CD4-positive, alpha-beta T cell (primary cell): ENCODE data around the gene MS4A2. TPM values are rescaled to one million over a fixed set of nuclear protein-coding genes. Genes with fewer than 3 reads are reported as not detected.

Experiments
- ATAC-seq: fragments of 200-7000 bp; cut with Tn5 transposase; one replicate; pipeline ENCODE4 v1.10.0; 2022; ENCODE audit warnings: mild to moderate bottlenecking; ENCODE audit not compliant: poor library complexity
- CTCF ChIA-PET: fragments of 350-600 bp; sonication (Branson Sonifier 250); formaldehyde crosslinking; loops from one replicate; lab custom pipeline; 2021; ENCODE audit warnings: antibody characterized with exemption, inconsistent platforms; lab: Charles Lee
- POLR2A ChIA-PET: fragments of 350-600 bp; sonication (Branson Sonifier 250); formaldehyde crosslinking; loops from one replicate; lab custom pipeline; 2021; ENCODE audit warnings: antibody characterized with exemption, inconsistent platforms; lab: Charles Lee
- DNase-seq, 14 experiments: peaks; one replicate each; pipeline ENCODE4 v3.0.0-alpha.2; 2013 to 2020; ENCODE audit warnings: mixed read lengths in 2 of 14
- H3K27ac ChIP-seq, 2 donors: one replicate each; pipeline versions ENCODE4 v1.5.1 to v1.7.0; 2013; ENCODE audit warnings: low read length in 2 of 2, low read depth in 1 of 2, mild to moderate bottlenecking in 1 of 2
- H3K27me3 ChIP-seq, 2 experiments: 1 replicate in 1 of 2; 2 replicates in 1 of 2; pipeline versions ENCODE4 v1.6.1 to v1.7.0; 2013; ENCODE audit warnings: low read length in 2 of 2, control low read depth in 1 of 2, mild to moderate bottlenecking in 1 of 2, moderate library complexity in 1 of 2; ENCODE audit not compliant: insufficient read depth in 2 of 2, control insufficient read depth in 1 of 2
- H3K36me3 ChIP-seq: one replicate; pipeline ENCODE4 v1.6.1; 2013; ENCODE audit warnings: low read length, control low read depth; ENCODE audit not compliant: insufficient read depth
- H3K4me1 ChIP-seq: one replicate; pipeline ENCODE4 v1.6.1; 2013; ENCODE audit warnings: low read length, control low read depth; ENCODE audit not compliant: insufficient read depth
- H3K4me3 ChIP-seq: one replicate; pipeline ENCODE4 v1.5.1; 2013; ENCODE audit warnings: mild to moderate bottlenecking, low read length, moderate library complexity
- H3K9me3 ChIP-seq, 2 experiments: 1 replicate in 1 of 2; 2 replicates in 1 of 2; pipeline versions ENCODE4 v1.6.1 to v1.7.0; 2013; ENCODE audit warnings: low read length in 2 of 2, mild to moderate bottlenecking in 2 of 2, control low read depth in 1 of 2, moderate library complexity in 1 of 2; ENCODE audit not compliant: control insufficient read depth in 1 of 2, insufficient read depth in 1 of 2
- H3K27ac Mint-ChIP-seq: one replicate; pipeline ENCODE4 v1.8.0; 2020; ENCODE audit warnings: mixed read lengths
- H3K27me3 Mint-ChIP-seq: one replicate; pipeline ENCODE4 v1.8.0; 2021; ENCODE audit warnings: mixed read lengths
- H3K36me3 Mint-ChIP-seq: one replicate; pipeline ENCODE4 v1.8.0; 2021; ENCODE audit warnings: low read depth, mixed read lengths
- H3K4me1 Mint-ChIP-seq: one replicate; pipeline ENCODE4 v1.8.0; 2021; ENCODE audit warnings: low read depth, mixed read lengths
- H3K4me3 Mint-ChIP-seq: one replicate; pipeline ENCODE4 v1.8.0; 2020; ENCODE audit warnings: mild to moderate bottlenecking, mixed read lengths
- H3K9me3 Mint-ChIP-seq: one replicate; pipeline ENCODE4 v1.8.0; 2020; ENCODE audit warnings: mixed read lengths
- intact Hi-C, 2 experiments: fragments of 100-400 bp; cut with DNase I in 1 of 2; cut with micrococcal nuclease in 1 of 2; formaldehyde crosslinking; loops; one replicate each; pipeline versions ENCODE4 v1.15.1 to v1.9.0; 2023 to 2025; cut with DNase I, micrococcal nuclease
- total RNA-seq, 174 experiments: library from RNA in 2 of 174; stranded (reverse) in 2 of 174; gene quantifications; one replicate each; pipeline ENCODE4 v1.2.3 and lab custom pipeline; 2021 to 2026
- TF ChIP-seq, protein P1 (sequence below): fragments of 200-600 bp; IDR thresholded peaks from one replicate; pipeline ENCODE4 v1.8.0; 2022; ENCODE audit warnings: antibody characterized with exemption, mild to moderate bottlenecking

MS4A2 gene
- total RNA-seq, 2 experiments from 2014 or later, result not detected

DNA sequence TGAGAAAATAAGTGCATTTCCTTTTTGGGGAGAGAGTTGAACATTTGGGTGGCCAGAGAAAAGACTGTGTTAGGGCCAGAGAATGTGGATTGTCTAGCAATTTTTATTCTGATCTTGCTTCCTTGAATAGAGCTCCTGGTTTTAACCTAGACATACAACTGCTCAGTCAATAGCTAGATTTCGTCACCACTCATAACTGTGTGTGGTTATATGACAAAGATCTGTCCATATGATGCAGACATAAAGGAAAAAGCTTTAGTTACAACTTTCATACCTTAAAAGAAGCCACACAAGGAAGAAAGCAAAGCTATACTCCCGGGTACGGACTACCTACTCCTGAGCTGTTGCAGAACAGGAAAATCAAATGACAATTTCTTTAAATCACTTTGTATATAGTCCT lies 57.2 kb downstream of the MS4A2 start:
- H3K9me3 ChIP-seq, result no peaks in the 10 kb centered on the region
- H3K4me3 ChIP-seq, result no peak overlapping the region
- ChIA-PET CTCF (no interaction called here), POLR2A (interaction anchor here (1.0 kb wide), 1 partner anchor 10 kb away, joined by 3 read pairs; no protein-coding TSS in a partner anchor)
- H3K27me3 Mint-ChIP-seq, result no peaks in the 10 kb centered on the region
- H3K36me3 Mint-ChIP-seq, result no peaks in the 10 kb centered on the region
- H3K27me3 ChIP-seq, result no peaks in the 10 kb centered on the region
- no peaks in the 10 kb centered on the region for H3K9me3 Mint-ChIP-seq
- TF ChIP-seq, protein P1, sequence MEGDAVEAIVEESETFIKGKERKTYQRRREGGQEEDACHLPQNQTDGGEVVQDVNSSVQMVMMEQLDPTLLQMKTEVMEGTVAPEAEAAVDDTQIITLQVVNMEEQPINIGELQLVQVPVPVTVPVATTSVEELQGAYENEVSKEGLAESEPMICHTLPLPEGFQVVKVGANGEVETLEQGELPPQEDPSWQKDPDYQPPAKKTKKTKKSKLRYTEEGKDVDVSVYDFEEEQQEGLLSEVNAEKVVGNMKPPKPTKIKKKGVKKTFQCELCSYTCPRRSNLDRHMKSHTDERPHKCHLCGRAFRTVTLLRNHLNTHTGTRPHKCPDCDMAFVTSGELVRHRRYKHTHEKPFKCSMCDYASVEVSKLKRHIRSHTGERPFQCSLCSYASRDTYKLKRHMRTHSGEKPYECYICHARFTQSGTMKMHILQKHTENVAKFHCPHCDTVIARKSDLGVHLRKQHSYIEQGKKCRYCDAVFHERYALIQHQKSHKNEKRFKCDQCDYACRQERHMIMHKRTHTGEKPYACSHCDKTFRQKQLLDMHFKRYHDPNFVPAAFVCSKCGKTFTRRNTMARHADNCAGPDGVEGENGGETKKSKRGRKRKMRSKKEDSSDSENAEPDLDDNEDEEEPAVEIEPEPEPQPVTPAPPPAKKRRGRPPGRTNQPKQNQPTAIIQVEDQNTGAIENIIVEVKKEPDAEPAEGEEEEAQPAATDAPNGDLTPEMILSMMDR, result no peak
- ATAC-seq, result no peak
- H3K4me3 Mint-ChIP-seq, result no peak overlapping the region
- H3K27ac Mint-ChIP-seq, result no peak overlapping the region
- intact Hi-C loops, result no loop called here
- no peaks in the 10 kb centered on the region for H3K36me3 ChIP-seq
- H3K4me1 Mint-ChIP-seq, result peaks cover 10% of the 10 kb centered on the region
- DNase-seq, result no peak
- no peaks in the 10 kb centered on the region for H3K4me1 ChIP-seq
- no peak overlapping the region for H3K27ac ChIP-seq

Other genes starting within 250 kb of the MS4A2 start
- not detected for gene CBLIF, start 243.2 kb upstream of the MS4A2 start, total RNA-seq
- gene TCN1, start 222.2 kb upstream of the MS4A2 start, total RNA-seq, result not detected
- gene OOSP3, start 209.9 kb upstream of the MS4A2 start, total RNA-seq, result not detected
- gene OOSP1, start 150.2 kb upstream of the MS4A2 start, total RNA-seq, result not detected
- gene OOSP4A, start 124.6 kb upstream of the MS4A2 start, total RNA-seq, result not detected
- gene OOSP4B, start 71.5 kb upstream of the MS4A2 start, total RNA-seq, result not detected
- not detected for gene OOSP2, start 48.3 kb upstream of the MS4A2 start, total RNA-seq
- not detected for gene MS4A3, start 32.0 kb upstream of the MS4A2 start, total RNA-seq
- gene MS4A6A, start 94.4 kb downstream of the MS4A2 start, total RNA-seq, result 1 to 10 TPM; 3.3 TPM
- not detected for gene MS4A4E, start 154.5 kb downstream of the MS4A2 start, total RNA-seq
- not detected for gene MS4A4A, start 192.0 kb downstream of the MS4A2 start, total RNA-seq
- gene MS4A6E, start 238.6 kb downstream of the MS4A2 start, total RNA-seq, result not detected